Measurements from ENCODE around the gene CCDC3. TPM values are rescaled to one million over a fixed set of nuclear protein-coding genes. Genes with fewer than 3 reads are reported as not detected.

The CCDC3 gene
- polyA plus RNA-seq, 1 of the 3 experiments (the other 2 are of a cell fraction) = 0.02 TPM

- H3K4me1 ChIP-seq (ENCODE audit: control insufficient read depth in 1 of 2, insufficient read depth in 2 of 2, low read depth in 1 of 2, low read length in 1 of 2) = peaks cover 0 to 14% of the 10 kb centered on the region in 2 experiments; a peak in 1 of 4 replicates
- no peak for DNase-seq
- H3K4me3 ChIP-seq (ENCODE audit: low read depth in 2 of 2, low read length in 1 of 2) = no peak overlapping the region
- no peaks in the 10 kb centered on the region for H3K9me2 ChIP-seq
- H3K4me2 ChIP-seq = no peak overlapping the region
- ChIA-PET CTCF (no interaction called here), POLR2A (no interaction called here)
- no peaks in the 10 kb centered on the region for H3K36me3 ChIP-seq (replicated peaks in 1 of 2; ENCODE audit: control insufficient read depth in 1 of 2, insufficient read depth in 2 of 2, low read length in 1 of 2)
- H3K27me3 ChIP-seq (ENCODE audit: insufficient read depth) = no peaks in the 10 kb centered on the region
- H4K20me1 ChIP-seq (ENCODE audit: insufficient read depth) = no peaks in the 10 kb centered on the region
- no peaks in the 10 kb centered on the region for H3K9me3 ChIP-seq
- no peaks in the 10 kb centered on the region for H3F3A ChIP-seq (replicated peaks; ENCODE audit: insufficient read depth)
- WGBS (ENCODE audit: low lambda C conversion rate) = 42% methylated on average over 2 of the region's 2 CpGs
- no peak overlapping the region for H2AFZ ChIP-seq (ENCODE audit: low read depth)
- H3K9ac ChIP-seq = no peak overlapping the region
- no peak overlapping the region for H3K27ac ChIP-seq (ENCODE audit: low read depth in 2 of 2, low read length in 1 of 2)
- TF ChIP-seq SIN3A (IDR thresholded peaks at IDR 0.05; ENCODE audit: borderline replicate concordance, low read depth, low read length) (no peak), EZH2phosphoT487 (IDR thresholded peaks at IDR 0.05; ENCODE audit: borderline replicate concordance, low read depth) (no peak), GABPA (IDR thresholded peaks at IDR 0.05; ENCODE audit: low read depth) (no peak), MAX (IDR thresholded peaks at IDR 0.05; ENCODE audit: low read depth) (no peak), RFX5 (IDR thresholded peaks at IDR 0.05; ENCODE audit: low read length) (no peak), FOSL2 (IDR thresholded peaks at IDR 0.05; ENCODE audit: borderline replicate concordance, low read depth) (no peak), SMC3 (IDR thresholded peaks at IDR 0.05; ENCODE audit: low read depth, low read length) (no peak), USF2 (IDR thresholded peaks at IDR 0.05; ENCODE audit: borderline replicate concordance, low read depth, low read length) (no peak), CTCF (IDR thresholded peaks at IDR 0.05) (no peak), FOXM1 (IDR thresholded peaks at IDR 0.05; ENCODE audit: low read depth) (no peak), JUND (IDR thresholded peaks at IDR 0.05) (no peak), USF1 (IDR thresholded peaks at IDR 0.05; ENCODE audit: borderline replicate concordance, low read depth) (no peak), RXRA (IDR thresholded peaks at IDR 0.05; ENCODE audit: borderline replicate concordance, low read depth) (no peak), EP300 (IDR thresholded peaks at IDR 0.05; ENCODE audit: borderline replicate concordance in 1 of 2, low read depth in 1 of 2, low read length in 1 of 2) (no peak)
- no peaks in the 10 kb centered on the region for H3K79me2 ChIP-seq (ENCODE audit: insufficient read depth)
These were observed 148.8 kb downstream of the CCDC3 start for GRCh38 chr10:12852687-12853086.

Measured in SK-N-SH (cell line).